Transverse colon (tissue), 4 donors: ENCODE data around the gene EIF1AD.

Experiments
- CTCF ChIP-seq, 5 experiments: fragments of 200-600 bp in 3 of 5; fragments of 450-650 bp in 2 of 5; sonication (generic) in 3 of 5; IDR thresholded peaks; 1 replicate in 2 of 5; 2 replicates in 3 of 5; pipeline ENCODE4 v1.5.1; 2016 to 2017; ENCODE audit warnings: antibody characterized with exemption in 5 of 5, inconsistent platforms in 3 of 5, mild to moderate bottlenecking in 2 of 5, moderate library complexity in 1 of 5
- POLR2A ChIP-seq: fragments of 450-650 bp; IDR thresholded peaks from one replicate; pipeline ENCODE4 v1.6.1; 2016; ENCODE audit warnings: antibody characterized with exemption, mild to moderate bottlenecking, moderate library complexity
- POLR2AphosphoS5 ChIP-seq, 3 donors: sonication (generic); formaldehyde crosslinking; IDR thresholded peaks; one replicate each; pipeline ENCODE4 v1.6.1; 2016; ENCODE audit warnings: antibody characterized with exemption in 3 of 3

- TF ChIP-seq CTCF (IDR thresholded peaks at IDR 0.05): no peak
- TF ChIP-seq POLR2AphosphoS5 (IDR thresholded peaks at IDR 0.05): no peak
- TF ChIP-seq POLR2A: no peak
Measured at GRCh38 chr11:66015936-66016792, 14.2 kb upstream of the EIF1AD start.
